Measurements from ENCODE around the gene GREB1L. TPM values are rescaled to one million over a fixed set of nuclear protein-coding genes. Genes with fewer than 3 reads are reported as not detected.

GREB1L gene
- total and polyA plus RNA-seq, 10 of the 15 experiments (the other 5 are each of a cell fraction or from before 2014, with no cell fraction given): under 0.01 to 0.11 (median 0.03) TPM; not detected in 1

GRCh38 chr18:21305621-21306020 lies 63.6 kb downstream of the GREB1L start:
- Histone ChIP-seq H3K27ac (ENCODE audit: control insufficient read depth, insufficient read depth) (no peak overlapping the region), H2AFZ (ENCODE audit: control insufficient read depth, low read depth, low read length) (no peak overlapping the region), H3K9ac (ENCODE audit: control insufficient read depth, insufficient read depth, low read length) (no peak overlapping the region), H3K4me2 (ENCODE audit: control insufficient read depth, insufficient read depth) (no peak overlapping the region), H3K4me3 (no peak overlapping the region), H3K36me3 (ENCODE audit: control insufficient read depth in 2 of 2, insufficient read depth in 2 of 2, low read length in 1 of 2) (no peaks in the 10 kb centered on the region), H3K79me2 (ENCODE audit: control insufficient read depth, insufficient read depth, low read length) (no peaks in the 10 kb centered on the region), H3K27me3 (replicated peaks in 1 of 2; ENCODE audit: control insufficient read depth in 2 of 2, insufficient read depth in 2 of 2, low read length in 1 of 2) (no peaks in the 10 kb centered on the region; a peak in 1 of 4 replicates), H3K4me1 (ENCODE audit: control insufficient read depth, insufficient read depth, low read length) (no peaks in the 10 kb centered on the region), H4K20me1 (ENCODE audit: control insufficient read depth, insufficient read depth) (no peaks in the 10 kb centered on the region), H3K9me3 (replicated peaks; ENCODE audit: control insufficient read depth, insufficient read depth, low read length) (no peaks in the 10 kb centered on the region)
- in situ Hi-C loops (cut with MboI): no loop called here
- no peak for DNase-seq (ENCODE audit: low read depth, low spot score)
- no peak for ATAC-seq
- ChIA-PET SMC1A (ENCODE audit: uncharacterized antibody, unreplicated experiment) (no interaction called here), RAD21 (ENCODE audit: unreplicated experiment) (no interaction called here), CTCF (no interaction called here), POLR2A (no interaction called here)
- intact Hi-C loops (cut with micrococcal nuclease; ENCODE audit: unreplicated experiment): no loop called here
- no TSS peak for BruUV-seq (replicated peaks)
- no peak for TF ChIP-seq ZNF687 (IDR thresholded peaks at IDR 0.05)
- no peak for TF ChIP-seq TCF3 (IDR thresholded peaks at IDR 0.05; ENCODE audit: borderline replicate concordance, insufficient read depth, low read depth, low read length)
- no peak for TF ChIP-seq KDM1A (IDR thresholded peaks at IDR 0.05; ENCODE audit: borderline replicate concordance)
- no peak for TF ChIP-seq JUNB (IDR thresholded peaks at IDR 0.05)
- TF ChIP-seq CTCF (IDR thresholded peaks at IDR 0.05 in 2 of 3, conservative IDR thresholded peaks at IDR 0.05 in 1 of 3; ENCODE audit: control insufficient read depth in 2 of 3, extremely low read depth in 1 of 3, insufficient read depth in 1 of 3, low read depth in 3 of 3, low read length in 3 of 3): no peak
- no peak for TF ChIP-seq ATF2 (IDR thresholded peaks at IDR 0.05; ENCODE audit: low read length)
- no peak for TF ChIP-seq ZBED1 (IDR thresholded peaks at IDR 0.05; ENCODE audit: borderline replicate concordance)
- TF ChIP-seq MYB (IDR thresholded peaks at IDR 0.05; ENCODE audit: borderline replicate concordance, low read depth, low read length): no peak
- TF ChIP-seq JUND (IDR thresholded peaks at IDR 0.05; ENCODE audit: low read depth, low read length): no peak
- no peak for TF ChIP-seq BHLHE40 (IDR thresholded peaks at IDR 0.05; ENCODE audit: borderline replicate concordance in 1 of 2, low read depth in 2 of 2, low read length in 1 of 2)
- no peak for TF ChIP-seq SRF (IDR thresholded peaks at IDR 0.05; ENCODE audit: low read depth in 2 of 2, low read length in 2 of 2)
- no peak for TF ChIP-seq POLR2AphosphoS5 (IDR thresholded peaks at IDR 0.05; ENCODE audit: low read length)
- no peak for TF ChIP-seq ATF7 (IDR thresholded peaks at IDR 0.05; ENCODE audit: low read depth)
- no peak for TF ChIP-seq FOXK2 (IDR thresholded peaks at IDR 0.05)
- no peak for FAIRE-seq

Measured in GM12878 (cell line).